Measurements from ENCODE around the gene IQCE. TPM values are rescaled to one million over a fixed set of nuclear protein-coding genes. Genes with fewer than 3 reads are reported as not detected.

The IQCE gene
- total and polyA plus RNA-seq, 10 of the 15 experiments (the other 5 are each of a cell fraction or from before 2014, with no cell fraction given) = 0.37 to 8.1 (median 3.7) TPM

- Histone ChIP-seq H3K79me2 (ENCODE audit: control insufficient read depth, insufficient read depth, low read length) (peaks cover 27% of the 10 kb centered on the region), H3K4me2 (ENCODE audit: control insufficient read depth, insufficient read depth) (peak overlapping the region; percentile 71), H3K27me3 (replicated peaks in 1 of 2; ENCODE audit: control insufficient read depth in 2 of 2, insufficient read depth in 2 of 2, low read length in 1 of 2) (no peaks in the 10 kb centered on the region), H3K4me1 (ENCODE audit: control insufficient read depth, insufficient read depth, low read length) (peaks cover 31% of the 10 kb centered on the region), H3K9me3 (replicated peaks; ENCODE audit: control insufficient read depth, insufficient read depth, low read length) (no peaks in the 10 kb centered on the region), H4K20me1 (ENCODE audit: control insufficient read depth, insufficient read depth) (no peaks in the 10 kb centered on the region), H3K9ac (ENCODE audit: control insufficient read depth, insufficient read depth, low read length) (no peak overlapping the region), H2AFZ (ENCODE audit: control insufficient read depth, low read depth, low read length) (no peak overlapping the region), H3K36me3 (ENCODE audit: control insufficient read depth in 2 of 2, insufficient read depth in 2 of 2, low read length in 1 of 2) (no peaks in the 10 kb centered on the region; a peak in 2 of 4 replicates), H3K4me3 (0 out of 2 replicates have a peak overlapping the region, but pooled peaks have one; percentile 0), H3K27ac (ENCODE audit: control insufficient read depth, insufficient read depth) (no peak overlapping the region)
- ChIA-PET CTCF (interaction anchor here (2.2 kb wide), 1 partner anchor 73 kb away, joined by 9 read pairs; no protein-coding TSS in a partner anchor), POLR2A (interaction anchor here (0.8 to 1.3 kb wide), 3 partner anchors 72 to 455 kb away, joined by 3 to 5 read pairs (median 4); no protein-coding TSS in a partner anchor), SMC1A (ENCODE audit: uncharacterized antibody, unreplicated experiment) (interaction anchor here (1.2 kb wide), 1 partner anchor 28 kb away, joined by 3 read pairs; no protein-coding TSS in a partner anchor), RAD21 (ENCODE audit: unreplicated experiment) (interaction anchor here (1.1 kb wide), 1 partner anchor 9 kb away, joined by 3 read pairs; no protein-coding TSS in a partner anchor)
- 74% methylated on average over 17 of the region's 17 CpGs for WGBS (ENCODE audit: insufficient coverage, insufficient replicate concordance, low lambda C conversion rate, missing lambda C conversion rate)
- FAIRE-seq = no peak
- no TSS peak for BruUV-seq (replicated peaks)
- in situ Hi-C loops (cut with MboI) = no loop called here
- no peak for ATAC-seq
- DNase-seq (ENCODE audit: low read depth, low spot score) = no peak
- intact Hi-C loops (cut with micrococcal nuclease; ENCODE audit: unreplicated experiment) = no loop called here
- no peak for TF ChIP-seq ZNF687 (IDR thresholded peaks at IDR 0.05)
- no peak for TF ChIP-seq SPI1 (IDR thresholded peaks at IDR 0.05; ENCODE audit: borderline replicate concordance, insufficient read depth, low read depth, low read length)
- no peak for TF ChIP-seq E4F1 (IDR thresholded peaks at IDR 0.05; ENCODE audit: borderline replicate concordance, partially characterized antibody)
- TF ChIP-seq HDAC6 (IDR thresholded peaks at IDR 0.05; ENCODE audit: unreplicated experiment) = no peak
- TF ChIP-seq REST (IDR thresholded peaks at IDR 0.05; ENCODE audit: low read depth, low read length) = no peak
- TF ChIP-seq EGR1 (IDR thresholded peaks at IDR 0.05; ENCODE audit: borderline replicate concordance in 1 of 2, low read depth in 2 of 2, low read length in 2 of 2) = no peak
- no peak for TF ChIP-seq ZBTB11 (CRISPR knock-in tag; IDR thresholded peaks at IDR 0.05)
- no peak for TF ChIP-seq BCL11A (IDR thresholded peaks at IDR 0.05; ENCODE audit: low read depth, low read length)
Measured at GRCh38 chr7:2637066-2637471, 78.3 kb downstream of the IQCE start.
